Left kidney (tissue), 2 donors: ENCODE data around the gene CCDC33. TPM values are rescaled to one million over a fixed set of nuclear protein-coding genes. Genes with fewer than 3 reads are reported as not detected.

Experiments
- DNase-seq: peaks from one replicate; pipeline ENCODE4 v3.0.0-alpha.2; 2013
- polyA plus RNA-seq: library from polyadenylated mRNA; unstranded; fragments of 120-200 nt; gene quantifications from one replicate; pipeline ENCODE4 v1.2.1, GENCODE V29; 2013; ENCODE audit not compliant: insufficient read length

The CCDC33 gene
- polyA plus RNA-seq, 1 donor, result 9.0 TPM

DNA sequence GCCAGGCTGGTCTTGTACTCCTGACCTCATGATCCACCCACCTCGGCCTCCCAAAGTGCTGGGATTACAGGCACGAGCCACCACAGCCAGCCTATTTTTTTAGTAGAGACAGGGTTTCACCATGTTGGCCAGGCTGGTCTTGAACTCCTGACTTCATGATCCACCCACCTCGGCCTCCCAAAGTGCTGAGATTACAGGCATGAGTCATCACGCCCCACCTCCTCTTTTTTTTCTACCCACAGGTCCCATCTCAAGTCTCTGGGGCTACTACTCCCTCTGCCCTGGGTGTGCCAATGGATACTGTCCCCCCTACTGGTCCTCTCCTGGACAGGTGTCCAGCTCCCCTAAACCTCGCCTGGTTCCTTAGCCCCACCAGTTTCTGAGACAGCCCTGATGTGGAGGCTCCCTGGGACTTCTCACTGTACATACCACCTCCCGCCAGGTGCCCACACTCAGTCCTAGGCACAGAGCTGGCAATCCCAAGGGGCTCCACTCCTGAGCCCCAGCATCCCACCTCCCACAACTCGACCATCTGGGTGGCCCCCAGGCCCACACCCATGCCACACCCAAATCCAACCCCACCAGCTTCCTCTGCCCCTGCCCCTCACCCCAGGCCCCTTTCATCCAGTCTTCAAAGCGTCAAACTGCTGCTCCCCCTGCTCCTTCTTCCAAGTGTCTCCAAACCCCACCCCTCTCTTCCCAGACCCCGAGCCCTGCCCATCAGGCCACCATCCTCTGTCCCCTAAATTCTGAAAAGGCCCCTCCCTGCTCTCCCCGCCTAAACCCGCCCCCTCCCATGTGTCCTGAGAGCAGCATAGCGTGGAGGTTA is 144.4 kb downstream of the CCDC33 start:
- no peak for DNase-seq

DNA sequence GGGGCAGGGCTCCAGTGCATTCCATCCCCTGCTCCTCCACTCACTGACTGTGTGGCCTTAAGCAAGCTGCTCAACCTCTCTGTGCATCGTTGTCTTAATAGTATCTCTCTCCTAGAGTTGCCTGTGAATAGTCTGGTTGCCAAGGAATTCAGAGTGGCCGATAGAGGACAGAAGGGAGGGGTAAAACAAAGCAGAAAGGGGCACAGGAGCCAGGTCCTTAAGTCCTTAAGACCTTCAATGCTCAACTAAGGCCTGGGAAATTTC is 145.0 kb downstream of the CCDC33 start:
- no peak for DNase-seq

DNA sequence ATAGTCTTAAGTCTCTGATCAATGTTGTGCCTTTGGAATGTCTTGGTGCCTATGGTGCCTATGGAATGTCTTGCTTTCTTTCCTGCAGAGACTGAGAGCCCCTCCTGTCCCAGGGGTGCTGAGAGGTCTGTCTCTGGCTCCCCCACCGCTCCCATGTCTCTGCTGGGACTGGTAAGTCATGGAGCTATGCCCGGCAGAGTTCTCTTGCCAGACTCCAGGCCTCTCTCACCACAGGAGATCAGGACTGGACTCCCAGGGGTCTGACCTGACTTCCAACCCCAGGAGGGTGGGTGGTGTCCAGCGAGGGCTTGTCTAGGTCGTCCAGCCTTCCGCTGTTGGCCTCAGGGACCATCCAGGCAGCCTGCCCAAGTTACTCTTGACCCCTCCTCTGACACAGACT is 145.4 kb downstream of the CCDC33 start:
- DNase-seq, result no peak

DNA sequence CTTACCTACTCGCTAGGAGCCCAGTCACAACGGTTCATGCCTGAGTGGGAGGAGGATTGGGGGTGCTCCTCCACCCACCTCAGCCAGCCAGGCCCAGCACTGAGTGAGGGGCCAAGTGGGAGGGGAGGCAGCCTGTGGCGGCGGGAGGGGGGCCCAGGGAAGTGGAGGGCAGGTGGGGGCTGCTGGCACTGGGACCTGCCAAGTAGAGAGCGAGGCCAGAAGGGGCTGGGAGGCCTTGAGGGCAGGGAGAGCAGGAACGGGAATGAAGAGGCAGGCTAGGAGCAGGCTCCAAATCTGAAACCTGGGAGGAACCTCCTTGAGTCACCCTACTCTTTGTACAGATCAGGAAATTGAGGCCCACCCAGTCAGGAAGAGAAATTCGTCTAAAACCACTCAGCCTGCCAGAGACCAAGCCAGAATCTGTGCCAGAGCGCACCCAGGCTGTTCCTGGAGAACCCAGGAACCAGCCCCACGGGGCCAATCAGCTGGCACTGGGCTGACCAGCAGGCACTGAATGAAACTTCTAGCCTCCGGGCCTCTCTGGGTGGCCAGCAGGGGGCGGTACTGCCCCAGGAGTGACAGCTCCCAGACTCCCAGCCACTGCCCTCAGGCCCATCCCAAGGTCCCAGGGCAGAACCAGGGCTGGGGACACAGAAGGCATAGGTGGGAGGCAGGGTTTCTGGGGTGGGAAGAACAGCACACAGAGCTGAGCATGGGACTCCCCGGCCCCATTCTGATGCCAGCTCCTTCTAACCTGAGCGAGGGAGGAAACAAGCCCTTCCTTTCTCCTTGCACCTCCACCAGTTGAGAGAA is 146.1 kb downstream of the CCDC33 start:
- peak; percentile 75 for DNase-seq

DNA sequence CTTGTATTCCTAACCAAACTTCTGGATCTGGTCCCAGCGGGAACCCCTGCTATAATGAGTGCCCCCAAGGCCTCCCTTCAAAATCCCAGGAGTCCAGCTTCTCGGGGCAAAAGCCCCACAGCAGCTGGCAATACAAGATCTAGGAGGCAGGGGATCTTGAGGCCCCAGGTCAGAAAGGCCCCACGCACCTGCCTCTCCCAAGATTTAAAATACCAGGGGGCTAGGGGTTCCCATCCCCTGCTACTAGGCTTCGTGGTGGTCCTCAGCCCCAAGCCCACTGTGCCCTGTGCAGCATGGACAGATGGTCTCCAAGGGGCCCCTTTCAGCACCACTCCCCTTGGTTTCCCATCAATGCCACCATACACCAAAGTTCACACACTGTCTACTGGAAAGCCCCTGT is 147.2 kb downstream of the CCDC33 start:
- DNase-seq, result no peak

GRCh38 chr15:74383695-74384565 is 147.8 kb downstream of the CCDC33 start:
- no peak for DNase-seq

- no peak for DNase-seq
Observed at GRCh38 chr15:74384566-74384880, 148.4 kb downstream of the CCDC33 start.

DNA sequence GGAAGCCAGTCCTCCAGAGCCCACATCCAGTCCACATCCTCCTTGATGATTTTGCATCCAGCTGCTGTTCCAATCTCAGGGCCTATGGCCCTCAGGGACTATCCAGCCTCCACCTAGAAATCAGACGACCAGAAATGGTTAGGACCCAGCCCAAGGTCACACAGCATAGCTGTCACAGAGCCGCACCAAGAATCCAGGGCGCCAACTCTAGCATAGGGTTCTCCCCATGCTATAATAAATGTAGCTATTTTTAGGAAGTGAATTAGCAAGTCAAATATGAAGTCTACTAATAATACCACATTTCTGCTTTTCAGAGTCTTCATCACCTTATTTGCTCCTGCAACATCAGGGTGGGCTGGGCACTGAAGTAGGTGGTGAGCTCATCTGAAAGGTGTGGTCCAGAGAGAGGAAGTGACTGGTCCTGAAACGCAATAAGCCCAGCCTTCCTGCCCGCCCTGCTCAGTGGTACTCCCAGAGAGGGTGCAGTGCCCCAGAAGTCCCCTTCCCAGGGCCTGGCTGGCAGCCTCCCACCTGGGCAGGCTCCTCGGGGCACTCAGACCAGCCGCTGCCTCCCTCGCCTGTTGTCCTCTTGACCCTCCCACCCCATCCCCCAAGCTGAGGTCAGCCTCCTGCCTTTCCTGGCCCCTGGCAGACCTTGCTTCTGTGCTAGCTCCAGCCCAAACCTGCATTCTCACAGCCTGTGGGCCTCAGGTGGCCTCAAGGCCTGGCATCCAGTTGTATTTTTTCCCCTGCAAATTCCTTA is 148.9 kb downstream of the CCDC33 start:
- DNase-seq, result no peak

DNA sequence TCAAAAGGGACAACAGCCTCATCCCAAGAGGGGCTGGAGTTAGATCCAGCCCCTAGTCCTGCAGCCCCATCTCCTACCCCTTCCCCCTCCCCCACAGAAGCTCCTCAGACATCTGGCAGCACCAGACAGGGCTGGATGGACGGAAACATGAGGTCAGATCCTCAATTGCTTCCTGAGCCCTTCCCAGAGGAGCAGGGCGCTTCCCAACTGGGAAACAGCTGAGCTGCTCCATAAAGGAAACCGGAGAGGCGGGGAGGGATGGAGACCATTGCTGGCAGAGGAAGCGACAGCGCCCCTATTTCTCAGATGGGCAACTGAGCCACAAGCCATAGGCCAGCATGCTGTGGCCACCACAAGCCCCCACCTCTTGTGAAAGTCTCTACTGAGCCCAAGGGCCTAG is 149.6 kb downstream of the CCDC33 start:
- DNase-seq, result no peak

Other genes with a start within 250 kb of the CCDC33 start
- gene STOML1, start 244.0 kb upstream of the CCDC33 start, polyA plus RNA-seq, result 10.3 TPM
- 31.8 TPM for gene PML, start 241.6 kb upstream of the CCDC33 start, polyA plus RNA-seq
- 0.27 TPM for gene GOLGA6A, start 153.8 kb upstream of the CCDC33 start, polyA plus RNA-seq
- 0.93 TPM for gene ISLR2, start 105.7 kb upstream of the CCDC33 start, polyA plus RNA-seq
- gene ISLR, start 62.6 kb upstream of the CCDC33 start, polyA plus RNA-seq, result 43.2 TPM
- gene STRA6, start 33.5 kb upstream of the CCDC33 start, polyA plus RNA-seq, result 41.7 TPM
- 1.2 TPM for gene CYP11A1, start 131.3 kb downstream of the CCDC33 start, polyA plus RNA-seq
- 5.0 TPM for gene SEMA7A, start 197.6 kb downstream of the CCDC33 start, polyA plus RNA-seq
- gene UBL7, start 224.8 kb downstream of the CCDC33 start, polyA plus RNA-seq, result 64.0 TPM